HG02759 (cell line): ENCODE measurements around the gene TMEM63B.
"Not testable (repeated sequence)": the region's sequence is repeated elsewhere in the genome, so short reads cannot be mapped to it uniquely, and the experiment has no call there.

Source experiments
- ATAC-seq: cut with Tn5 transposase; IDR thresholded peaks from one replicate; pipeline ENCODE4 v1.9.1; 2021; ENCODE audit warnings: mild to moderate bottlenecking, moderate library complexity; ENCODE audit not compliant: unreplicated experiment

TMEM63B gene

DNA sequence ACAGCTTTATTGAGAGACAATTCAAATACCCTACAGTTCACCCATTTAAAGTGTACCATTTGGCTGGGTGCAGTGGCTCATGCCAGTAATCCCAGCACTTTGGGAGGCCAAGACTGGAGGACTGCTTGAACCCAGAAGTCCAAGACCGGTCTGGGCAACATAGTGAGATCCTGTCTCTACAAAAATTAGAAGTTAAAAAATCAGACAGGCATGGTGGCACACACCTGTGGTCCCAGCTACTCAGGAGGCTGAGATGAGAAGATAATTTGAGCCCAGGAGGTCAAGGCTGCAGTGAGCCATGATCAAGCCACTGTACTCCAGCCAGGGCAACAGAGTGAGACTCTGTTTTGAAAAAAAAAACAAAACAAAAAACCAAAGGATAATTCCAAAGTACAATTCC is 40.2 kb downstream of the TMEM63B start:
- no peak for ATAC-seq

DNA sequence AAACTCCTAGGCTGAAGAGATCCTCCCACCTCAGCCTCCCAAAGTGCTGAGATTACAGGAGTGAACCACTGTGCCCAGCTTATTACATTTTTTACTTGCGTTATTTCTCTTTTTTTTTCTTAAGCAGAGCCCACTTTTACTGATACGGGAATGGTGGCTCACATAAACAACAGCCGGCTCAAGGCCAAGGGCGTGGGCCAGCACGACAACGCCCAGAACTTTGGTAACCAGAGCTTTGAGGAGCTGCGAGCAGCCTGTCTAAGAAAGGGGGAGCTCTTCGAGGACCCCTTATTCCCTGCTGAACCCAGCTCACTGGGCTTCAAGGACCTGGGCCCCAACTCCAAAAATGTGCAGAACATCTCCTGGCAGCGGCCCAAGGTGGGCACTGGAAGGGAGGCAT is 41.8 kb downstream of the TMEM63B start:
- no peak for ATAC-seq

DNA sequence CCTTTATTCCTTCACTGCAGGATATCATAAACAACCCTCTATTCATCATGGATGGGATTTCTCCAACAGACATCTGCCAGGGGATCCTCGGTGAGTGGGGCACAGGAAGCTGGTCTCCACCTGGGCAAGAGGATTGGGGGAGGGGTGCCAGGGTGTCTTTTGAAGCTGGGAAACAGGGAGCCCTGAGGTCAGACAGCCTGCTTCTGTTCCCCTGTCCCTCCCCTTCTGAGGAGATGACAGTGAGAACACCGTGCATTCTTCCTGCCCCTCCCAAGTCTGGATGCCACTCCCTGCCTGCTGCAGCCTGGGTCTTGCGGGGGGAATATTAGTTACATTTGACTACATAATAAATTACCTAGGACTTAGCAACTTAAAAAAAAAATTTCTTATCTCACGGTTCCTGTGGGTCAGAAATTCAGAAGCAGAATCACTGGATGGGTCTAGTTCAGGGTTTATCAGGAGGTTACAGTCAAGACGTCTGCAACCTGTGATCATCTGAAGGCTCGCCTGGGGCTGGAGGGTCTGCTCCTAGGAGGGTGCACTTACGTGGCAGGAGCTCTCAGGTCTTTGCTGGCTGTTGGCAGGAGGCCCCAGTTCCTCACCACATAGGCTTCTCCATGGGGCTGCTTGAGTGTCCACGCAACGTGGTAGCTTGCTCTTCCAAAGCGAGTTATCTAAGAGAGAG is 42.7 kb downstream of the TMEM63B start:
- ATAC-seq = no peak

DNA sequence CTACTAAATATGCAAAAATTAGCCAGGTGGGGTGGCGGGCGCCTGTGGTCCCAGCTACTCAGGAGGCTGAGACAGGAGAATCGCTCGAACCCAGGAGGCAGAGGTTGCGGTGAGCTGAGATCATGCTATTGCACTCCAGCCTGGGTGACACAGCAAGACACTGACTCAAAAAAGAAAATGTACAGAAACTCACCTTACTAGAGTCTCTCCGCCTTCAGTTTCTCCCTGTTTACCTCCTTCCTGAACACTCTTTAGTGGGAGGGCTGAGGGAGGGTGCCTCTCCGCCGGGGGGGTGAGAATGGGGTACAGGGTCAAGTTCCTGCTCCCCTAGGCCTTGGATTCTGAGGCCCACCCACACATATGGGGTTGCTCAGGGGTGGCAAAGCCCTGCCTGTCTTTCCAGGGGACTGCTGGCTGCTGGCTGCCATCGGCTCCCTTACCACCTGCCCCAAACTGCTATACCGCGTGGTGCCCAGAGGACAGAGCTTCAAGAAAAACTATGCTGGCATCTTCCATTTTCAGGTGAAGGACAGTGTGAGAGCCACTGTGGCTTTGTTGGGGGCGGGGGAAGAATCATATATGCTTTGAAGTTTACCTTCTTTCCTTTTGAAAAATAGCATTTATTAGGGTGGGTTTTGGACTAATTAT is 44.7 kb downstream of the TMEM63B start:
- no peak for ATAC-seq

DNA sequence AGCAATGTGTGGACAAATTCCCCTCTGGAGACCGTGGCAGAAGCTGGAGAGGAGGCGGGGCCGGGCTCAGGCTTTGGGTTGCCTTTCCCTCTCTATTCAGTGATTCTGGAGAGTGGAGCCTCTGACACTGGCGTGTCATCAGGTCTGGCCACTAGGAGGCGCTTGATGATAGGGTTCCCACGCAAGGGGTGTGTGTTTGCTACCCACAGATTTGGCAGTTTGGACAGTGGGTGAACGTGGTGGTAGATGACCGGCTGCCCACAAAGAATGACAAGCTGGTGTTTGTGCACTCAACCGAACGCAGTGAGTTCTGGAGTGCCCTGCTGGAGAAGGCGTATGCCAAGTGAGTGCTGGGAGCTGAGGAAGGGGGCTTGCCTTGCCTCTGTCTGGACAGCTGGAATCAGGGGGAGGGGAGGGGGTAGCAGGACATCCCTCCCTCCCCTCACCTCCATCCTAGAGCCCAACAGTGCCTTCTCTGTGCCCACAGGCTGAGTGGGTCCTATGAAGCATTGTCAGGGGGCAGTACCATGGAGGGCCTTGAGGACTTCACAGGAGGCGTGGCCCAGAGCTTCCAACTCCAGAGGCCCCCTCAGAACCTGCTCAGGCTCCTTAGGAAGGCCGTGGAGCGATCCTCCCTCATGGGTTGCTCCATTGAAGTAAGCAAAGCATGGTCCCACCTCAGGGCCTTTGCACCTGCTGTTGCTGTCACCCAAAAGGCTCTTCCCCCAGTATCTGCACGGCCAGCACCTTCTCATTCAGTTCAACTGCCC is 45.6 kb downstream of the TMEM63B start:
- ATAC-seq = peak; percentile 74

DNA sequence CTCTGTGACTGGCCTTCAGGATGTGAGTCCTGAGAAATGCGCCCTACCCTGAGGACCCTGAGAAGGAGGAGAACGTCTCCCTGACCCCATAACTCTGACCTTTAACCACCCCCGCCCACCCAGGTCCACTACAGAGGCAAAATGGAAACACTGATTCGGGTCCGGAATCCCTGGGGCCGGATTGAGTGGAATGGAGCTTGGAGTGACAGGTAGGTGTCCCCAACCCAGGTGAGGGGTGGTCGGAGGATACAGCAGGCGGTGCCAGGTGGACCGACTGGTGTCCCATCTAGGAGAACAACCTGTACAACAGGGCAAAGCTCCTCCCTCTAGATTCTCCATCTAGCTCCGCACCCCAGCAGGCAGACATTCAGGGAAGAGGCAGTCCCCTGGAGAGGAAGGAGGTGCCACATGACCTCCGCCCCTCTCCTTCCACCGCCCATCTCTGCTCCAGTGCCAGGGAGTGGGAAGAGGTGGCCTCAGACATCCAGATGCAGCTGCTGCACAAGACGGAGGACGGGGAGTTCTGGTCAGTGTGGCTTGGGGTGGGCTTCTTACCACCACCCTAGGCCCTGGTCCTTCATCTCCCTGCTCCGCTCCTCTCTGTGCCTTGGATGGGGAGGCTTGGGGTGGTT is 48.9 kb downstream of the TMEM63B start:
- ATAC-seq = no peak

DNA sequence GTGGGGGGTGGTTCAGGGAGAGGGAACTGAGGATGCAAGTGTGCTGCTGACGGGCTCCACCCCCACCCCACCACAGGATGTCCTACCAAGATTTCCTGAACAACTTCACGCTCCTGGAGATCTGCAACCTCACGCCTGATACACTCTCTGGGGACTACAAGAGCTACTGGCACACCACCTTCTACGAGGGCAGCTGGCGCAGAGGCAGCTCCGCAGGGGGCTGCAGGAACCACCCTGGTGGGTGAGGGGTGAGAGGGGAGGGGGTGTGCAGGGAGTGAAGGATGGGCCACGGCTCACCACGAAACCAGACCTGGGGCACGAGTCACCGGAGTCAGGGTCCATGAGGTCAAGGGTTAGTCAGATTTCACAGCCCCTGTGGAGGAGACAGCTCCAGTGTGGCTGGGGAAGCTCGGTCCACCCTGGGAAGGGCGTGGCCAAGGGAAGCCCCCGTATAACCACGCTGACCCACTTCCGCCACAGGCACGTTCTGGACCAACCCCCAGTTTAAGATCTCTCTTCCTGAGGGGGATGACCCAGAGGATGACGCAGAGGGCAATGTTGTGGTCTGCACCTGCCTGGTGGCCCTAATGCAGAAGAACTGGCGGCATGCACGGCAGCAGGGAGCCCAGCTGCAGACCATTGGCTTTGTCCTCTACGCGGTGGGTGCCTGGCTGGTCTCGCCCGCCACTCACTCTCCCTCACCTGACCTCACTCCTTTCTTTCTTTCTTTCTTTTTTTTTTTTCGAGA is 49.6 kb downstream of the TMEM63B start:
- ATAC-seq = peak; percentile 60

DNA sequence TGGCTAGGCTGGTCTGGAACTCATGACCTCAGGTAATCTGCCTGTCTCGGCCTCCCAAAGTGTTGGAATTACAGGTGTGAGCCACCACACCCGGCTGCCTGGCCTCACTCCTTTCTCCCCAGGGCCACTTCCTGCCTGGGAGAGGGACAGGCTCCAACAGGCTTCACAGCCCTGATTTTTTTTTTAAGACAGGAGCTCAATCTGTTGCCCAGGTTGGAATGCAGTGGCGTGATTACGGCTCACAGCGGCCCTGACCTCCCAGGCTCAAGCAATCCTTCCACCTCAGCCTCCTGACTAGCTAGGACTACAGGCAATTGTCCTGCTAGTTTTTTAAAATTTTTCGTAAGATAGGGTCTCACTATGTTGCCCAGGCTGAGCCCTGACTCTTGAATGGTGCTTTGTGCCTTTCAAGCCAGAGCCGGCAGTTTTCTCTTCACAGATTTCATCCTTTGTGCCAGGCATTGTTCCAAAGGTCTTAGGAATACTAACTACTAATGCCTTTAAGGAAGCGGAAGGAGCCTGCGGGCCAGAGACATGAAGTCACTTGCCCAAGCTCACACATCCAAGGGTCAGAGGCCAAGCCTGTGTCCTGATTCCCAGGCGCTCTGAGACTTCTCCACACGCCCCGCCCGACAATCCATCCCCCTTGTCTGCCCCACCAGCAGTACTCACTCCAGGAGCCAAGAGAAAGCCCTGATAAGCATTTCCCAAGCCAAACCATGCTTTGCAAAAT is 50.5 kb downstream of the TMEM63B start:
- ATAC-seq = no peak

DNA sequence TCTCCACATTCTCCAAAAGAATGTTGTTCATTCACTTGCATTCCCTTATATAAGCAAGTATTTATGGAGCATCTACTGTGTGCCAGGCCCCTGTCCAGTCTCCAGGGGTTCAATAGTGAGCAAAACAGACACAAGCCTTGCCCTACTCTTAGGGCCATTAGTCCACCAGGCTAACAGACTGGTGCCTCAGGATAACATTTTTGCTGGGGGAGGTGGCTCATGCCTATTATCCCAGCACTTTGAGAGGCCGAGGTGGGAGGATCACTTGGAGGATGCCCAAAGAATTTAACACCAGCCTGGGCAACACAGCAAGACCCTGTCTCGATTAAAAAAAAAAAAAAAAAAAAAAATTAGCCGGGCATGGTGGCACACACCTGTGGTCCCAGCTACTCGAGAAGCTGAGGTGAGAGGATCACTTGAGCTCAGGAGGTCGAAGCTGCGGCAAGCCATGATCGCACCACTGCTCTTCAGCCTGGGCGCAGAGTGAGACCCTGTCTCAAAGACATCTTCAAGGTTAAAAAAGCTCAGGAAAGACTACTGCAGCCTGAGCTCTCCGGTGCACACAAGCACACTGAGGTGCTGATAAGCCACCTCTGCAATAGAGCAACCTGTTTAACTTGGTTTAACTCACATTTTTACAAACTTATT is 51.2 kb downstream of the TMEM63B start:
- ATAC-seq = no peak

DNA sequence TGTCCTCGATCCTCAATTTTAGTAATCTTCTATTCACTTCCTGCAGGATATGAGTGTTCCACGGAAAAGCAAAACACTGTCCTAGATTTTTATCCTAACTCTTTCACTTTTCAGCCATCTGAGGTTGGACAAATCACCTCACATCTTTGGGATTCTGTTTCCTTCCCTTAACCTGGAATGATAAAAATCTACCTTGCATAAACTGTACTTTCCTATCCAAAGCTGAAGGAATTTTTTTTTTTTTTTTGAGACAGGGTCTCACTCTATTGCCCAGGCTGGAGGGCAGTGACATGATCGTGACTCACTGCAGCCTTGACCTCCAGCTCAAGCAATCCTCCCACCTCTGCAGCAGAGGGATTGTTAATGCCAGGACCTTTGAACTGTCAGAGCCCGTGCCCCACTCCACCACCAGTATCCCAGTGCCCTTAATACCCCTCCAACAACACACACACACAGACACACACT is 51.8 kb downstream of the TMEM63B start:
- no peak for ATAC-seq

DNA sequence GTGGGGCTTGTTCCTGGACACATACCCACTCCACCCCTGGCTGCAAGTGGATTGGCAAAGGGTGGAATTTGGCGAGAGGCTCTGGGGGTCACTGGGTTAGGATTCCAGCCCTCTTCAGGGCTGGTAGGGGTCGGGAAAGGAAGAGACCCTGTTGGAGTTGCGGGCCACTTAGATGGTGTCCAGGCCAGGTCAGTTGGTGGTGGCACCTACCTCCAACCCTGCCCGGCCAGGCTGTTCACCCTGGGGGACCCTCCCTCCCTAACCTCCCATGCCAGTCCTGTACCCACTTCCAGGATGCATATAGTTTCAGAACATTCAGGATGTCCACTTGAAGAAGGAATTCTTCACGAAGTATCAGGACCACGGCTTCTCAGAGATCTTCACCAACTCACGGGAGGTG is 52.3 kb downstream of the TMEM63B start:
- no peak for ATAC-seq

DNA sequence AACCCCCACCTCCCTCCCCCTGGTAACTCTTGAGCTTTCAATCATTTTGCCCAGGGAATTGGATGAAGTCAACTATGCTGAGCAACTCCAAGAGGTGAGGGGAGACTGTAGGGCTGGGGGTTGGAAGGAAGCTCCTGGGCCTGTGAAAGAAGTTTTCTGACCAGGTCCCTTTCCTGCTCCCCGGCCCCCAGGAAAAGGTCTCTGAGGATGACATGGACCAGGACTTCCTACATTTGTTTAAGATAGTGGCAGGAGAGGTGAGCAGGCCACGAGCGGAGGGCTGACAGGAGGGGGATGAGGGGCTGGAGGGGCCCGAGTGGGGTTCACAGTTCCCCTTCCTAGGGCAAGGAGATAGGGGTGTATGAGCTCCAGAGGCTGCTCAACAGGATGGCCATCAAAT is 53.1 kb downstream of the TMEM63B start:
- no peak for ATAC-seq

DNA sequence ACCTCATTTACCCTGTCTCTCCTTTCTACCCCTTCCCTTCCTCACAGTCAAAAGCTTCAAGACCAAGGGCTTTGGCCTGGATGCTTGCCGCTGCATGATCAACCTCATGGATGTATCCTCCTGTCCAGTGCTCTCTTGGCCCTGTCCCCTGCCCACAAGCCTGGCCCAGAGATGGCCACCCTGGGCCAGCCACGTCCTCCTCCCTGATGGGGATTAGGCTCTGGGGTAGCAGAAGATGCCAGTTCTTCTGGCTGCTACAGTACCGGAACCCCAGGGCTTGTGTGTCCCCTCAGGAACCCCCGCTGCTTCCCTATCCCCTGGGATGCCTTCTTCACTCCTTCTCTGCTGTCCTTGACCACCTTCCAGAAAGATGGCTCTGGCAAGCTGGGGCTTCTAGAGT is 53.5 kb downstream of the TMEM63B start:
- ATAC-seq = no peak

DNA sequence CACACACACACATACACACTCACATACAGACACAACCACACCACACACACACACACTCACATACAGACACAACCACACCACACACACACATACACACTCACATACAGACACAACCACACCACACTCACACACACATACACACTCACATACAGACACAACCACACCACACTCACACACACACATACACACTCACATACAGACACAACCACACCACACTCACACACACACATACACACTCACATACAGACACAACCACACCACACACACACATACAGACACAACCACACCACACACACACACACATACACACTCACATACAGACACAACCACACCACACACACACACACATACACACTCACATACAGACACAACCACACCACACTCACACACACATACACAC is 54.4 kb downstream of the TMEM63B start:
- not testable (repeated sequence) for ATAC-seq

DNA sequence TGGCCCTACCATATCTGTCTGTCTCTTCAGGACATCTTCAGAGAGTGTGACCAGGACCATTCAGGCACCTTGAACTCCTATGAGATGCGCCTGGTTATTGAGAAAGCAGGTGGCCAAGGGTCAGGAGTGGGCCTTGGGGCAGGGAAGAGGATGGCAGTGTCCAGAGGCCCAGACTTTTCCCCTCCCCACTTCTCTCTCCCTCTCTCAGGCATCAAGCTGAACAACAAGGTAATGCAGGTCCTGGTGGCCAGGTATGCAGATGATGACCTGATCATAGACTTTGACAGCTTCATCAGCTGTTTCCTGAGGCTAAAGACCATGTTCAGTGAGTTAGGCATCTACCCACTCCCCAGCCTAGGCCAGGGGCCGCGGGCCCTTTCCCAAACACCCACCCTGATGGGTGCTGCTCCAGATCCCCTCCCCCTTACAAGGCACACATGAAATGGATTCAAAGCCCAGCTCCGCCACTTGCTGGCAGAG is 55.6 kb downstream of the TMEM63B start:
- ATAC-seq = no peak

DNA sequence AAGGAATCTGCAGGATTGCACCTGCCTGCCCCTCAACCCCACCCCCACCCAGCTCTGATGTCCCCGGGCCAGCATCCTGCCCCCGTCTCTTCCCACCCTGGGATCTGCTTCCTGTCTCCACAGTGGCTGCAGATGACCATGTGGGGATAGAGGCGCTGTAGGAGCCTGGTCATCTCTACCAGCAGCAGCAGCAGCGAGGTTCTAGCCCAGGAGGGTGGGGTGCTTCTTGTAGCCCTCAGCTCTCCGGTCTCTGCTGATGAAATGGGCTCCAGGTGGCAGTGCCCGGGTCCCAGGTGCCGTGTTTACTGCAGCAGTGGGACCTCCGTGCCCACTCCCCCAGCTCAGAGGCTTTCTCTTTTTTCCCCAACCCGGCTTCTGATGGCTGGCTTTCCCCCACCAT is 56.4 kb downstream of the TMEM63B start:
- ATAC-seq = no peak

DNA sequence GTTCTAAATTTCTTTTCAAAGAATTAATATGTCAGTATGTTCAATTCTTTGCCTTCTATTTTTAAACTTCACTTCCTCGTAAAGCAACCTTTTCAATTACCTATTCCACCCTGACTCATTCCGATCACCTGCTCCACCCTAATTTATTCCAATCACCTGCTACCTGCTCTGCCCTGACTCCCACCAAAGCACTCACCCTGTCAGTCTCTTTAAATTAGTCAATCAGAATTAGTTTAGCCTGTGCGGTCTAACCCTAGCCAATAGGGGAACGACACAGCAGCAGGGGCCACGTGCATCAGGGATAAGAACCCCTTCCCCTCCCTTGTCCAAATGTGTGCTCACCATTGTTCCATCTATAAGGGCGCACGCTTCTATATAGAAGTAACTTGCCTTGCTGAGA is 58.0 kb downstream of the TMEM63B start:
- ATAC-seq = not testable (repeated sequence)

DNA sequence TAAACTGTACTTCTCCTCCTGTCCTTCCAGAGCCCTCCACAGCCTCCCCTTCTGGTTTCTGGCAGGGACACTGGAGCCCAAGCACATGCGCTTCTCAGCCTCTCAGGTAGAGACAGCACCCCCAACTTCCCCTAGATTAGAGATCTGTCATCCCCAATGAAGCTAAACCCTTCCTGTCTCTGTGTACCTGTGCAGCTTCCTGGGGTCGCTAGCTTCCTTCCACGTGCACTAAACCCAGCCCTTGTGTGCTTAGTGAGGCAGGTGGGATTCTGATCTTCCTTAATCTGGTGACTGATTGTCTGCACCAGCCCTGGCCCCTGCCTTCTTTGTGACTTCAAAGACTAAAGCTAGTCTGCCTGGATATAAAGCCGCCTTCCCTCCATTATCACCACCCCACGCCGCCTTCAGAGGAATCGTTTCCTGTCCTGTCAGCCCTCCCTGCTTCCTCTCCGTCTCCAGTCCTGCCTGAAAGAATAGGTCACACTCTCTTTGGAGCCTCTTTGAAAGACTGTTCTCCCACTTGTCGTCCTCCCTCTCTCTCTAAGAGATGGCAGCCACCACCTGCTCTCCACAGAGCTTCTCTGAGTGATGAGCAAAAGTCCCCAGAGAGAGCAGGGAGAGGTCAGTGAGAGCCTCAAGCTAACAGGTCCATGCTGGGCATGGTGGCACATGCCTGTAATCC is 58.7 kb downstream of the TMEM63B start:
- no peak for ATAC-seq

DNA sequence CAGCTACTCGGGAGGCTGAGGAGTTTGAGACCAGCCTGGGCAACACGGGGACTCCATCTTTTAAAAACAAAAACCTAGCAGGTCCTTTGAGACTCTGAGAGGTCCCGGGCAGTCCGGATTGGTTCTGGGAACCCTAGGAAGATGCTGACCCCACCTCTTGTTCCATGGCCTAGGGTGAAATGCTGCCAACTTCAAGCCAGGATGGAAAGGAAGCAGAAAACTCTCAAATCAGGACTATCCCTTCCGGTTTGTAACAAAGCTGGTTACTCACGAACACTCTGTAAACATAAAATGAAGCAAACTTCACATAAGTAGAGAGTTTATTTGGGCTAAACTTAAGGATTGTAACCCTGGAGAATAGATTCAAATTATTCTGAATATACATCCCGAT is 59.3 kb downstream of the TMEM63B start:
- no peak for ATAC-seq
